GM10266 (cell line): ENCODE data around the gene WDR59.
"Not testable (repeated sequence)": the region's sequence is repeated elsewhere in the genome, so short reads cannot be mapped to it uniquely, and the experiment has no call there.

ENCODE experiments used
- DNase-seq: peaks from one replicate; pipeline ENCODE4 v3.0.0; 2012; ENCODE audit errors: extremely low spot score
- TF ChIP-seq, protein P1 (sequence below): IDR thresholded peaks from 2 replicates; pipeline ENCODE4 v1.5.1; 2012; ENCODE audit warnings: mild to moderate bottlenecking, low read depth; ENCODE audit not compliant: control insufficient read depth, insufficient read depth; ENCODE audit errors: missing control alignments

The WDR59 gene

DNA sequence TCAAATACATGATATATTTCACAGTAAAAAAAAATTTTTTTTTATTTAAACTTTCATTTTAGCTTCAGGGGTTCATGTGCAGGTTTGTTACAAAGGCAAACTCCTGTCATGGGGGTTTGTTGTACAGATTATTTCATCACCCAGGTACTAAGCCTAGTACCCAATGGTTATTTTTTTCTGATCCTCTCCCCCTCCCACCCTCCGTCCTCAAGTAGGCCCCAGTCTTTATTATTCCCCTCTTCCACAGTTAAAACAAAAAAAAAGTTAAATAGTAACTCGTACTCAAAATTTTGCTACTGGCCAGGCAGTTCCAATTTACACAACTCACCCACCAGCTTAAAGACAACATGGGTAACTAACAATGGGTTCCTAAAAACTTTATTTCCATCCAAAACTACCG lies 63.9 kb downstream of the WDR59 start:
- TF ChIP-seq, protein P1, sequence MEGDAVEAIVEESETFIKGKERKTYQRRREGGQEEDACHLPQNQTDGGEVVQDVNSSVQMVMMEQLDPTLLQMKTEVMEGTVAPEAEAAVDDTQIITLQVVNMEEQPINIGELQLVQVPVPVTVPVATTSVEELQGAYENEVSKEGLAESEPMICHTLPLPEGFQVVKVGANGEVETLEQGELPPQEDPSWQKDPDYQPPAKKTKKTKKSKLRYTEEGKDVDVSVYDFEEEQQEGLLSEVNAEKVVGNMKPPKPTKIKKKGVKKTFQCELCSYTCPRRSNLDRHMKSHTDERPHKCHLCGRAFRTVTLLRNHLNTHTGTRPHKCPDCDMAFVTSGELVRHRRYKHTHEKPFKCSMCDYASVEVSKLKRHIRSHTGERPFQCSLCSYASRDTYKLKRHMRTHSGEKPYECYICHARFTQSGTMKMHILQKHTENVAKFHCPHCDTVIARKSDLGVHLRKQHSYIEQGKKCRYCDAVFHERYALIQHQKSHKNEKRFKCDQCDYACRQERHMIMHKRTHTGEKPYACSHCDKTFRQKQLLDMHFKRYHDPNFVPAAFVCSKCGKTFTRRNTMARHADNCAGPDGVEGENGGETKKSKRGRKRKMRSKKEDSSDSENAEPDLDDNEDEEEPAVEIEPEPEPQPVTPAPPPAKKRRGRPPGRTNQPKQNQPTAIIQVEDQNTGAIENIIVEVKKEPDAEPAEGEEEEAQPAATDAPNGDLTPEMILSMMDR = no peak
- no peak for DNase-seq

DNA sequence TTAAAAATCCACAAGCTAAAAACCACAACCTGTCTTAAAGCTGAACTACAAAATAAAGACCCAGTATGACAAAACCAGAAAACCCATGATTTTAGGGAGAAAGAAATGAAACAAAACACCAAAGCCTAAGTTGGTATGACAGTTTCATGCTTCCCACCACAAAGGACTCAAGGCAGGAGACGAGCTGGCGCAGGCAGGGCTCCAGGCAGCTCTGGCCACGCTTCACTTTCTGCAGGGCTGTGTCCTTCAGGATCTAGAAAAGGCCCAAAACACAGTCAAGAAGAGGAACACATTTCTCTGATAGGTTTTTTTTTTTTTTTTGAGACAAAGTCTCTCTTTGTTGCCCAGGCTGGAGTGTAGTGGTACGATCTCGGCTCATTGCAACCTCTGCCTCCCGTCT lies 75.3 kb downstream of the WDR59 start:
- TF ChIP-seq, protein P1 = no peak
- no peak for DNase-seq

DNA sequence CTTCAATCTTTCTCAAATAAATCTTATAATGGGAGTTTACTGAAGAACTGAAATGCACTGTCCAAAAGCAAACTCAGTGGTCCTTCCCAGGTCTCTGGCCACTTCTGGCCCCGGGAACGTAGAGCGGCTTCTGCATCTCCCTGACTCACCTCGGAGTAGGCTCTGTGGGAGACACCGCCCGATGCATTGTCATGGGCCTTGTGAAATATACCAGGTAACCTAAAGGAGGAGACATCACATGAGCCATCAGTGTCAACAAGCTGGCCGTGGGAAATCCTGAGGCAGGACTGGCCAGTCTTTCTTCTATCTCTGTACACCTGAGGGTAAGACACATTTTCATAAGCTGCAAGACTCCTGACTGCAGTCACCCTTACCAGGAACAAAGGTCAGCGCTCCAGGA lies 76.2 kb downstream of the WDR59 start:
- DNase-seq = not testable (repeated sequence)

DNA sequence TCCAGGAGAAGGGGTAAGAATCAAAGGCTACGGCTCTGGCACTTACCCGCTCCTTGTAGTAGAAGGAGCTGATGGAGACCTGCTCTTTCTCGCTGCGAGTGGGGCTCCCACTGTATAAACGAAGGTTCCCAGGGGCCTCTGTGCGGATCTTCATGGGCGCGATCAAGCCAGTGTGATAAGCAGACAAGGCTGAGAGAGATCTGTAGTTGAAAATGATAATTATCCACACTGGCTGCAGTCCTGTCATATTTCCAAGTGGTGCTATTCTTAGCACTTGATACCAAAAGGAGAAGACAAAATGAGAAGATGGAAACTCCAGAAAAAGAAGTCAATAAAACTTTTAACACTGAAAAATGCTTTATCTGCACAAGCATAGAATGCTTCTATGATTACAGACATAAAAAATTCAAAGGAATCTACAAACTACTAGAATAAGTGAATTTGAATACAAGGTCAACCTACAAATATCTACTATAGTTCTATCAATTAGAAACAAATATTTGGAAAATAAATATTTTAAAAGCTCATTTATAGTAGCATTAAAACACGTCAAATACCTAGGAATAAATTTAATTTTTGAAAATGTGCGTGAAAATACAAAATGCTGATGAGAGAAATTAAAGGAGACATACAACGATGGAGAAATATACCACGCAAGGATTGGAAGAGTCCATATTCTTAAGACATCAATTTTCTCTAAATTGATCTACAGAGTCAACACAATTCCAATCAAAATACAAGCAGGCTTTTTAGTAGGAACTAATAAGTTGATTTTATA lies 80.8 kb downstream of the WDR59 start:
- DNase-seq = no peak
- TF ChIP-seq, protein P1 = no peak

DNA sequence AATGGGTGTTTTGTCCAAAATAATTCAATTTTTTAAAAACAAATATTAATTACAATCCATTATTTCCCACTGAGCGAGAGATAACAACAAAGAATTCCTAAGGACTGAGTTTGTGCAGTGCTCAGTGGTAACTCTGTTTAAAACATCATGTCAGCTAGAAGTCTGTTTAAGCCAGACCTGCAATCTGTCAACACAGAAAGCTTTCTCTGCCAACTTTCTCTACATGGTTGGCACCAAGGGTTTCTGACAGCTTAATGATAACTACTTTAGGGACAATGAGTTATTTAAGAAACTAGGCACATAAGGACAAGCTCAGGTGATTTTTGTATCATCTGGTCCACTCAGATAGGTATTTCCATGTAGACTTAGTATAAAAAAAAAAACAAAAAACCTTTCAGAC lies 81.8 kb downstream of the WDR59 start:
- TF ChIP-seq, protein P1 = no peak
- no peak for DNase-seq

DNA sequence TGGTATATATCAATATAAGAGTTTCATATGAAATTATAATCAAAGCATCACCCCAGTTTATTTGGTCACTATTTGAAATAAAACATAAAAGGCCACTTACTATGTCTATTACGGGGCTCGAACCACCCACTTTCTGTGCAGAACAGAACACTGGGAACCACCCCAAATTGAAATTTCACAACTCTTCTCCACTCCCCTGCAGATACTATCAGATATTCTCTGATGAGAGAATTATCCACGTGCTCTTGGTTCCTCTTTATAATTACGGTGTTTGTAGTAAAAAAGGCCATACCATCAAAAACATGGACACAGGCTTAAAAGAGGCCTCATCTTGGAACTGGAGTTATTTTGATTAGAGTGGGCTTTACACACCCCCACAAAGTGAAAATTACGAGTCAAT lies 82.8 kb downstream of the WDR59 start:
- TF ChIP-seq, protein P1 = no peak
- DNase-seq = no peak

DNA sequence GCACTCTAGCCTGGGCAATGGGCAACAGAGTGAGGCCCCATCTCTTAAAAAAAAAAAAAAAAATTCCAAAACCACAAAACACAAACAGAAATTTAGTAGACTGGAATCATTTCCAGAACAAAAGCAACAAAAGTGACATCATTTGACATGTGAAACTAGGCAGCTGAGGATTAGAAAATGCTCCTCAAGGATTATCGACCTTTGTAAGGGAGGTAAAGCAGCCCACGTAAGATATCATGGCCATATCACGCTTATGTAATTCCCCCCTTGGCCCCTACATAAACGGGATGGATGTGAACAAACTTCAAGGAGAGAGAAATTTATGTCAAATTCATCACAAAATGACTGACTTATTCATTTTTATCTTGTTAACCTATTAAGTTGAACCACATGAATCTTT lies 83.3 kb downstream of the WDR59 start:
- TF ChIP-seq, protein P1 = no peak
- DNase-seq = no peak

DNA sequence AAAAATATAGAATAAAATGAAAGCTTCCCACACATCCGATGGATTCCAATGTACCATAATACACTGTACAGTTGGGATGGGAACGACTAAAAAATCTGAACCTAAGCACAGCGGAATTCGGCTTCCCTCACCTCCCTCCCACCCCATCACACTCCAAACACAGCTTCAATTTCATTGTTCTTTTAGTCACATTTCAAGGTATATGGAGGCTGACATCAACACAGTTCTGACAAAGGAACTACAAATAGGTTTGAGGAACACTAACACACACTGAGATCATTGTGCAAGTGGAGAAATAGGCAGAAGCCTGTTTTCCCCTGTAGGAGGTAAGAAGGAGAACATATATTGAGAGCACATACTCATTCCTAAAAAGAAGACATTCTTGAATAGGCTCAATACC lies 85.1 kb downstream of the WDR59 start:
- TF ChIP-seq, protein P1 = no peak
- no peak for DNase-seq
